Left ventricle myocardium inferior (tissue), 1 donor: ENCODE data around the gene HNRNPAB. TPM values are rescaled to one million over a fixed set of nuclear protein-coding genes. Genes with fewer than 3 reads are reported as not detected.

ENCODE experiments used
- DNase-seq: peaks from one replicate; pipeline ENCODE4 v3.0.0-alpha.2; 2020
- H3K27ac ChIP-seq: fragments of 200-600 bp; replicated peaks from 2 replicates; pipeline ENCODE4 v1.8.0; 2021
- H3K27me3 ChIP-seq: fragments of 200-600 bp; 2 replicates; pipeline ENCODE4 v1.8.0; 2021; ENCODE audit warnings: low read depth
- H3K36me3 ChIP-seq: fragments of 200-600 bp; 2 replicates; pipeline ENCODE4 v1.8.0; 2021
- H3K4me1 ChIP-seq: fragments of 200-600 bp; 2 replicates; pipeline ENCODE4 v1.8.0; 2021
- H3K4me3 ChIP-seq: fragments of 200-600 bp; 2 replicates; pipeline ENCODE4 v1.8.0; 2021; ENCODE audit warnings: mild to moderate bottlenecking, moderate library complexity
- H3K9me3 ChIP-seq: fragments of 200-600 bp; replicated peaks from 2 replicates; pipeline ENCODE4 v1.8.0; 2021
- CTCF ChIP-seq: fragments of 200-600 bp; IDR thresholded peaks from 2 replicates; pipeline ENCODE4 v1.8.0; 2021; ENCODE audit warnings: antibody characterized with exemption, mild to moderate bottlenecking, borderline replicate concordance
- intact Hi-C: fragments of 100-400 bp; cut with micrococcal nuclease; formaldehyde crosslinking; loops from one replicate; pipeline ENCODE4 v1.11.0; 2022
- total RNA-seq: library from RNA; stranded (reverse); fragmentation: NEBNext Ultra II Directional; extraction: Animal tissue kit (Norgen Biotek cat#: 25700); gene quantifications from one replicate; pipeline ENCODE4 v1.2.1, GENCODE V29; 2021
- donor health status: DM: no; HTN: yes; CAD: no; lungs with severe emphysema.

The HNRNPAB gene
- total RNA-seq, 1 donor from 2014 or later: 85.2 TPM

GRCh38 chr5:178205749-178206047 is 1.4 kb downstream of the HNRNPAB start:
- no peaks in the 10 kb centered on the region for H3K9me3 ChIP-seq
- peak overlapping the region; percentile 94 for H3K4me3 ChIP-seq
- peak overlapping the region; percentile 96 for H3K27ac ChIP-seq
- TF ChIP-seq CTCF: no peak
- H3K27me3 ChIP-seq: no peaks in the 10 kb centered on the region
- intact Hi-C loops: no loop called here
- H3K36me3 ChIP-seq: peaks cover 45% of the 10 kb centered on the region
- H3K4me1 ChIP-seq: peaks cover 43% of the 10 kb centered on the region
- DNase-seq: no peak

DNA sequence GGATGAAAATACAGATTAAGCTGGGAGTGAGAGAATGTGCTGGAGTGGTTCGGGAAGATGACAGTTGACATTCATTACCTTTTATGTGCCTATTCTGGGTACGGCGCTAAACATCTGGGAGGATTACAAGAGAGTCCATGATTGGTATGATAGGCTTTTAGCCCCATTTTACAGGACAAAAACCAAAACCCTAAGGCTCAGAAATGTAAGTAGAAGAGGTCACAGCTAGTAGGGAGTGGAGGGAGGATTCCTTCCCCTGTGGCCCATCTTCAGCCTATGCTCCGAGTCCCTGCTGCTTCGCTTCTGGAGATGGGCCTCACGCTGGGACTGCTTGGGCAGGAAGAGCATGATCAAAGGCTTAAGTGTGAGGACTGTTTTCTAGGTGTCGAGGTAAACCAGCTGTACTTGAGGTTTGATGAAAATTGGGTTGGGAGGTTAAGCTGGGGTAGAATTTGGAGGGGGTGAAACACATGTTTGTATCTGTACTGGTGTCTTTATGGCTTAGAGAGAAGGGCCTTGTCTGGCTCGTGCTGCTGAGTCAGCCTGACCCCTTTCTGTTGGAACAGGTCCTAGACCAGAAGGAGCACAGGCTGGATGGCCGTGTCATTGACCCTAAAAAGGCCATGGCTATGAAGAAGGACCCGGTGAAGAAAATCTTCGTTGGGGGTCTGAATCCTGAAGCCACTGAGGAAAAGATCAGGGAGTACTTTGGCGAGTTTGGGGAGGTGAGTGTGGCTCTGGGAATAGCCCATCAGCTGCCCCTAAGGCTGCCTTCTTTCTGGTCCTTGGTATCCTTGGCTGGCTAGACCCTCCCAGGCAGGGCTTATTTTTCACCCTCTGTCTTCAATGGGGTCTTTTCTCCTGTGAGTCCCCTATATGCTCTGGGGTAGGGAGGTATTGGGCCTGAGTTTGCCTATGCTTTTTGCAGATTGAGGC is 2.1 kb downstream of the HNRNPAB start:
- peaks cover 53% of the 10 kb centered on the region for H3K36me3 ChIP-seq
- peaks cover 43% of the 10 kb centered on the region for H3K4me1 ChIP-seq
- TF ChIP-seq CTCF: no peak
- peak overlapping the region; percentile 94 for H3K4me3 ChIP-seq
- intact Hi-C loops: no loop called here
- DNase-seq: no peak
- no peaks in the 10 kb centered on the region for H3K27me3 ChIP-seq
- H3K9me3 ChIP-seq: no peaks in the 10 kb centered on the region
- H3K27ac ChIP-seq: peak overlapping the region; percentile 96

DNA sequence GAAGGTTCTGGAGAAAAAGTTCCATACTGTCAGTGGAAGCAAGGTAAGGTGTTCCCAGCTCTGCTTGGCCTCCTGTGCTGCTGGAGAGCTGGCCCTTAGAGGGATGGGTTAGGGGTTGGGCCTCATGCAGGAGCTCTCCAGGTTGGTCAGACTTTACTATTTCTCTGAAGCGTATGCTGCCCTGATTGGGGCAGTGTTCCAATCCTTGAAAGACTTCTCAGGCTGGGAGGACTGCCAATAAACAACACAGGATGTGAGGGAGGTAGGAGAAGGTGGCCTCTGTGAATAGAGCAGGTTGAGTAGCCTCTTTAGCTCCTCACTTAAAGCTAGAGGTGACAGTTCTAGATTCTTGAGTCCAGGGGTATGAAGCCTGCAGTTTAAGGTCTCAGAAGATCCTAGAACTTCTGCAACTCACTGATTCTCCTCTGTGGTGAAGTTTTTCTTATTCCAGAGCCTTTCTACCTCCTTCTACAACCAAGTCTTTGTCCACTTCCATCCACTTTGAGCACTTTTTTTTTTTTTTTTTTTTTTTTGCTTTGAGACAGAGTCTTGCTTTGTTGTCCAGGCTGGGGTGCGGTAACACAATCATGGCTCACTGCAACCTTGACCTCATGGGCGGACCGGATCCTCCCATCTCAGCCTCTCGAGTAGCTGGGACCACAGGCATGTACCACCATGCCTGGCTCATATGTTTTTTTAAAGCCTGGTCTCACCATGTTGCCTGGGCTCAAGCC is 3.0 kb downstream of the HNRNPAB start:
- intact Hi-C loops: no loop called here
- Histone ChIP-seq H3K36me3 (peaks cover 62% of the 10 kb centered on the region), H3K4me3 (no peak overlapping the region), H3K4me1 (peaks cover 43% of the 10 kb centered on the region), H3K9me3 (no peaks in the 10 kb centered on the region), H3K27ac (peak overlapping the region; percentile 96), H3K27me3 (no peaks in the 10 kb centered on the region)
- DNase-seq: no peak
- TF ChIP-seq CTCF: no peak

GRCh38 chr5:178207917-178208280 is 3.6 kb downstream of the HNRNPAB start:
- peaks cover 47% of the 10 kb centered on the region for H3K4me1 ChIP-seq
- TF ChIP-seq CTCF: no peak
- no peak overlapping the region for H3K4me3 ChIP-seq
- DNase-seq: no peak
- peaks cover 67% of the 10 kb centered on the region for H3K36me3 ChIP-seq
- intact Hi-C loops: no loop called here
- no peaks in the 10 kb centered on the region for H3K9me3 ChIP-seq
- H3K27ac ChIP-seq: no peak overlapping the region
- no peaks in the 10 kb centered on the region for H3K27me3 ChIP-seq

DNA sequence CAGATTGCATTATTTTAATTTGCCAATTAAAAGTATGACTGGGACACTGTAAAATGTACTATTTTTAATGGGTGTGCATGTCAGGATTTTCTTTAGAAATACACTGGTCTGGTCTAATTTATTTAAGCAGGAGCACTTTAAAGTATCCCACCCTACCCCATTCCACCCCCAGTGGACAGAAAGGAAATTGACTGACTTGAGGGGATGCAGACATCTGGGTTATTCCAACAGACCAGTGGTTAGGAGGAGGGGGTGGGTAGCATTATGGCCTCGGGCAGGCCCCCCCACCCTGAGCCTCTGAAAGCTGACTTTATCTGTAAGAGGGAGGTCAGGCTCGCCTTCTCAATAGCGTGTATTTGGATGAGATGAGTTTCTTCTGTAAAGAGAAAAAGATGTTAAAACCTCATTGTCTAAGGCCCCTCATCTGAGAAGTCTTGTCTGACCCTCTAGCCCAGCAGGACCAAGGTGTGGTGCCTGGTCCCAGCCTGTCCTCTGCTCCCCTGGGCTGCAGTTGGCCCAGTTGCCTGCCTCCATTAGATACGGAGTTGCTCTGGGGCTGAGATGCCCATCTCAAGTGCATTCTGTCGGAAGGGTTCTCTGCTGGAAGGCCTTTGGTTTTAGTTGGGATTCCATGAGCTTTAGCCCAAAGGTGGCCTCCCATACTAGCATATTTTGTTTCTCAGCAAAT is 4.4 kb downstream of the HNRNPAB start:
- Histone ChIP-seq H3K4me1 (peaks cover 52% of the 10 kb centered on the region), H3K27me3 (no peaks in the 10 kb centered on the region), H3K27ac (no peak overlapping the region), H3K4me3 (no peak overlapping the region), H3K9me3 (no peaks in the 10 kb centered on the region), H3K36me3 (peaks cover 75% of the 10 kb centered on the region)
- TF ChIP-seq CTCF: no peak
- intact Hi-C loops: no loop called here
- no peak for DNase-seq
